HEK293T (cell line): ENCODE results near the gene DIAPH1.

Experiments
- ARNT ChIP-seq: fragments of 450-650 bp; IDR thresholded peaks from 2 replicates; pipeline ENCODE4 v1.6.1; 2017; ENCODE audit warnings: mild to moderate bottlenecking
- BHLHE40 ChIP-seq: fragments of 450-650 bp; IDR thresholded peaks from 2 replicates; pipeline ENCODE4 v1.6.1; 2016; ENCODE audit warnings: mild to moderate bottlenecking, moderate library complexity, borderline replicate concordance
- CTBP1 ChIP-seq: fragments of 450-650 bp; IDR thresholded peaks from 2 replicates; pipeline ENCODE4 v1.6.1; 2016; ENCODE audit warnings: borderline replicate concordance
- FOXA1 ChIP-seq: fragments of 450-650 bp; IDR thresholded peaks from 2 replicates; pipeline ENCODE4 v1.6.1; 2016; ENCODE audit warnings: mild to moderate bottlenecking
- FOXK2 ChIP-seq: fragments of 450-650 bp; IDR thresholded peaks from 2 replicates; pipeline ENCODE4 v1.6.1; 2016; ENCODE audit warnings: mild to moderate bottlenecking
- FOXM1 ChIP-seq: fragments of 450-650 bp; IDR thresholded peaks from 2 replicates; pipeline ENCODE4 v1.6.1; 2017; ENCODE audit warnings: mild to moderate bottlenecking, borderline replicate concordance
- HDGF ChIP-seq: fragments of 450-650 bp; IDR thresholded peaks from 2 replicates; pipeline ENCODE4 v1.6.1; 2017; ENCODE audit warnings: antibody characterized with exemption, borderline replicate concordance
- LEF1 ChIP-seq: fragments of 450-650 bp; IDR thresholded peaks from 2 replicates; pipeline ENCODE4 v1.6.1; 2017; ENCODE audit warnings: mild to moderate bottlenecking, borderline replicate concordance
- NFRKB ChIP-seq: fragments of 450-650 bp; IDR thresholded peaks from 2 replicates; pipeline ENCODE4 v1.6.1; 2016; ENCODE audit warnings: mild to moderate bottlenecking, moderate library complexity
- SP1 ChIP-seq: fragments of 450-650 bp; IDR thresholded peaks from 2 replicates; pipeline ENCODE4 v1.6.1; 2017
- SUZ12 ChIP-seq: fragments of 450-650 bp; IDR thresholded peaks from 2 replicates; pipeline ENCODE4 v1.6.1; 2016; ENCODE audit warnings: mild to moderate bottlenecking
- TF ChIP-seq, protein P1 (sequence below): fragments of 450-650 bp; IDR thresholded peaks from 2 replicates; pipeline ENCODE4 v1.6.1; 2016

DNA sequence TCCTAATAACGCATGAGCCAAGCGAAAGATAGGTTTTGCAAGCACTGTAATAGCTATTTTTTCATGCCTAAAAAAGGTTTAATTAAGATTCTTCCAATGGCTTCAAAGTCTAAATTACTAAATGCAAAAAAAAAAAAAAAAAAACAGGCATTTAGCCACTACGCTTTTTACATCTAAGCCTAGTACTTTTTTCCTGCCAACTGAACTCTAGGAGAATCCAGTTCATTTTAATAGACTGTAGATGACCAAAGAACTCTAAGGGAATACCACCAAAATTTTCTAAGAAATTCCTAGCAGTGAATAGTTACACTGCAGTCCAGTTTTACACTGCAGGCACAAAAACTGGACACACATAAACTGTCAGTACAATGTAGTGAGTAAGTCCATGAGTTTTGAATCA, 9.8 kb downstream of the DIAPH1 start:
- TF ChIP-seq HDGF (no peak), LEF1 (no peak), CTBP1 (no peak), FOXA1 (no peak), ARNT (no peak), NFRKB (no peak), FOXK2 (no peak), FOXM1 (no peak), SP1 (no peak), SUZ12 (no peak), BHLHE40 (no peak)
- TF ChIP-seq, protein P1, sequence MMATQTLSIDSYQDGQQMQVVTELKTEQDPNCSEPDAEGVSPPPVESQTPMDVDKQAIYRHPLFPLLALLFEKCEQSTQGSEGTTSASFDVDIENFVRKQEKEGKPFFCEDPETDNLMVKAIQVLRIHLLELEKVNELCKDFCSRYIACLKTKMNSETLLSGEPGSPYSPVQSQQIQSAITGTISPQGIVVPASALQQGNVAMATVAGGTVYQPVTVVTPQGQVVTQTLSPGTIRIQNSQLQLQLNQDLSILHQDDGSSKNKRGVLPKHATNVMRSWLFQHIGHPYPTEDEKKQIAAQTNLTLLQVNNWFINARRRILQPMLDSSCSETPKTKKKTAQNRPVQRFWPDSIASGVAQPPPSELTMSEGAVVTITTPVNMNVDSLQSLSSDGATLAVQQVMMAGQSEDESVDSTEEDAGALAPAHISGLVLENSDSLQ: no peak
